LHCN-M2 (cell line): ENCODE results near the gene COA7. TPM values are rescaled to one million over a fixed set of nuclear protein-coding genes. Genes with fewer than 3 reads are reported as not detected.

ENCODE experiments used
- DNase-seq: peaks from one replicate; pipeline ENCODE4 v3.0.0-alpha.2; 2012; ENCODE audit warnings: low read depth
- total RNA-seq: library from RNA; depleted of rRNA; stranded (reverse); fragments of >200 nt; gene quantifications from 2 replicates; pipeline ENCODE4 v1.2.3, GENCODE V29; 2014; rRNA removed

The COA7 gene
- total RNA-seq, 1 experiment from 2014 or later, result 15.8 TPM

- DNase-seq, result peak; percentile 10
These were observed 61.1 kb downstream of the COA7 start for GRCh38 chr1:52636721-52637695.

- no peak for DNase-seq
These were observed 62.6 kb downstream of the COA7 start for GRCh38 chr1:52635321-52636089.

Other genes starting within 250 kb of the COA7 start
- gene TUT4, start 145.3 kb downstream of the COA7 start, total RNA-seq, result 23.1 and 28.4 TPM in 2 replicates
- gene GPX7, start 96.0 kb downstream of the COA7 start, total RNA-seq, result 32.4 and 36.3 TPM in 2 replicates
- not detected in 2 replicates for gene SHISAL2A, start 65.2 kb downstream of the COA7 start, total RNA-seq
- 33.1 and 36.6 TPM in 2 replicates for gene ZYG11B, start 28.1 kb upstream of the COA7 start, total RNA-seq
- 0.13 and 0.17 TPM in 2 replicates for gene ZYG11A, start 144.4 kb upstream of the COA7 start, total RNA-seq
- 0.06 and 0.38 TPM in 2 replicates for gene ECHDC2, start 223.4 kb upstream of the COA7 start, total RNA-seq
- 125 and 128 TPM in 2 replicates for gene SCP2, start 228.9 kb upstream of the COA7 start, total RNA-seq